ENCODE data around the gene POMP. TPM values are rescaled to one million over a fixed set of nuclear protein-coding genes. Genes with fewer than 3 reads are reported as not detected.

Gene POMP, protein sequence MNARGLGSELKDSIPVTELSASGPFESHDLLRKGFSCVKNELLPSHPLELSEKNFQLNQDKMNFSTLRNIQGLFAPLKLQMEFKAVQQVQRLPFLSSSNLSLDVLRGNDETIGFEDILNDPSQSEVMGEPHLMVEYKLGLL
- total RNA-seq (2014; rRNA removed; shearing (Covaris generic)) (46.6 and 46.7 TPM in 2 replicates), total RNA-seq (2022) (61.9 and 79.0 TPM in 2 replicates), Bru-seq, nascent RNA (percentile 93 among the genes with signal in this experiment), BruChase-seq, experiment 1, labeled RNA remaining after a 6-hour chase (percentile 87 among the genes with signal in this experiment), BruChase-seq, experiment 2, labeled RNA remaining after a 2-hour chase (percentile 77 among the genes with signal in this experiment)
- long read RNA-seq, transcript POMP-201 (6 exons, 1,330 nt), result major isoform, 356 of 795 reads
- long read RNA-seq, partial matches to known transcripts, result 435 of 795 reads
- long read RNA-seq, other reads (novel, unspliced or antisense), result 4 of 795 reads

DNA sequence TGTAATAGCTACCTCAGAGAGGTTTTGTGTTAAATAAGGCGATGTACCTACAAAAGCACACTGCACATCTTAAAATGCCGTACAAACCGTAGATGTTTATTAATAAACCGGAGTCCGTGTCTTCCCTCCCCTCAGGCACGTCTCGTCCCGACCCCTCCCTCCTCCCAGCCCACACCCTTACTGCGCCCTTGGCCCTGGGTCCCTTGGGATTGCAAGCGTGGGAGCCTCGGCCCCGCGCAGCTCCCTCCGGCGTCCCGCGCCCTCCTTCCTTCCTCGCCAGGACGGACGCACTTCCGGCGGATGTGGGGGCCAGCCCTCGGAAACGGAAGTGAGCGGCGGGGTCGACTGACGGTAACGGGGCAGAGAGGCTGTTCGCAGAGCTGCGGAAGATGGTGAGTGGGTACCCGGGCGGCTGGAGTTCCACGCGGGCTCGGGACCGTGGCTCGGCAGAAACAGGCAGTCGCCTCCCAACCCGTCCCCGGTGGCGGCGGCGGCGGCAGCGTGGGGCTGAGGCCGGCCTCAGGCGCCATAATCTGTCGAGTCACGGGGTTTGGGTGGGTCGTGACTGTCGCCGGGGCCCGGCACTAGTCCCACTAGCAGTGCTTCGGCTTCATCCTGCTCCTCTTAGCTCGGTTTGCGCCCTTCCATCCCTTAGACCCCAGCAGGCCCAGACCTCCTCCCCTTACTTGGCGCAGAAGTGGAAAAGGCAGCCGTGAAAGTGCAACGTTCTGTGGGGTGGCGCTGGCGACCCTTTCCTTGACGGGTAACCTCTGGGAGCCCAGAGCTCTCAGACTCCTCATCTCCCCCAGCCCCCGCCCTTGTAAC lies at the start of gene POMP:
Gene POMP, plus strand, starts transcription at position 335 of the 825 bp plus-strand sequence. Its CDS starts 55 bp downstream, at position 390.
- peak within 1 kb of the TSS; percentile 86 for H3K4me2 ChIP-seq (ENCODE audit: low read length)
- TF ChIP-seq EZH2phosphoT487 (IDR thresholded peaks at IDR 0.05; ENCODE audit: borderline replicate concordance, low read depth, low read length), result no peak
- TF ChIP-seq, protein P1, sequence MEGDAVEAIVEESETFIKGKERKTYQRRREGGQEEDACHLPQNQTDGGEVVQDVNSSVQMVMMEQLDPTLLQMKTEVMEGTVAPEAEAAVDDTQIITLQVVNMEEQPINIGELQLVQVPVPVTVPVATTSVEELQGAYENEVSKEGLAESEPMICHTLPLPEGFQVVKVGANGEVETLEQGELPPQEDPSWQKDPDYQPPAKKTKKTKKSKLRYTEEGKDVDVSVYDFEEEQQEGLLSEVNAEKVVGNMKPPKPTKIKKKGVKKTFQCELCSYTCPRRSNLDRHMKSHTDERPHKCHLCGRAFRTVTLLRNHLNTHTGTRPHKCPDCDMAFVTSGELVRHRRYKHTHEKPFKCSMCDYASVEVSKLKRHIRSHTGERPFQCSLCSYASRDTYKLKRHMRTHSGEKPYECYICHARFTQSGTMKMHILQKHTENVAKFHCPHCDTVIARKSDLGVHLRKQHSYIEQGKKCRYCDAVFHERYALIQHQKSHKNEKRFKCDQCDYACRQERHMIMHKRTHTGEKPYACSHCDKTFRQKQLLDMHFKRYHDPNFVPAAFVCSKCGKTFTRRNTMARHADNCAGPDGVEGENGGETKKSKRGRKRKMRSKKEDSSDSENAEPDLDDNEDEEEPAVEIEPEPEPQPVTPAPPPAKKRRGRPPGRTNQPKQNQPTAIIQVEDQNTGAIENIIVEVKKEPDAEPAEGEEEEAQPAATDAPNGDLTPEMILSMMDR (conservative IDR thresholded peaks at IDR 0.05; ENCODE audit: low read length), result peak; percentile 43; the same call in 1 of the 2 replicates
- CTCF ChIA-PET (ENCODE audit: unreplicated experiment), result no interaction called here
- BruUV-seq (replicated peaks), result no TSS peak
- intact Hi-C loops (cut with micrococcal nuclease; ENCODE audit: unreplicated experiment), result loop anchor here (1.0 kb wide), 1 partner anchor 520 kb away; no protein-coding TSS in a partner anchor
- no peaks in the 10 kb centered on the region for H3K9me2 ChIP-seq (ENCODE audit: insufficient read depth, low read length)
- peaks cover 39% of the 10 kb centered on the region for H3K36me3 ChIP-seq (ENCODE audit: insufficient read depth, low read length)
- peak within 1 kb of the TSS; percentile 83 for H3K4me3 ChIP-seq (ENCODE audit: low read depth, low read length, poor library complexity, severe bottlenecking)
- peaks cover 21% of the 10 kb centered on the region for H4K20me1 ChIP-seq (ENCODE audit: insufficient read depth, low read length)
- H3K9me3 ChIP-seq (ENCODE audit: low read length), result no peaks in the 10 kb centered on the region
- POLR2A ChIA-PET, result interaction anchor here (0.7 to 6.2 kb wide), 6 partner anchors 13 to 341 kb away, joined by 3 to 52 read pairs (median 3); no protein-coding TSS in a partner anchor
- peak within 1 kb of the TSS; percentile 68 for H3K27ac ChIP-seq (ENCODE audit: low read depth, low read length, poor library complexity, severe bottlenecking)
- H3K4me1 ChIP-seq (ENCODE audit: insufficient read depth, low read length, poor library complexity, severe bottlenecking), result peaks cover 22% of the 10 kb centered on the region
- peaks cover 50% of the 10 kb centered on the region for H3K79me2 ChIP-seq (ENCODE audit: insufficient read depth, low read depth, low read length)
- peak within 1 kb of the TSS; percentile 91 for H2AFZ ChIP-seq (ENCODE audit: low read length)
- DNase-seq (ENCODE audit: low spot score), result peak; percentile 93

DNA sequence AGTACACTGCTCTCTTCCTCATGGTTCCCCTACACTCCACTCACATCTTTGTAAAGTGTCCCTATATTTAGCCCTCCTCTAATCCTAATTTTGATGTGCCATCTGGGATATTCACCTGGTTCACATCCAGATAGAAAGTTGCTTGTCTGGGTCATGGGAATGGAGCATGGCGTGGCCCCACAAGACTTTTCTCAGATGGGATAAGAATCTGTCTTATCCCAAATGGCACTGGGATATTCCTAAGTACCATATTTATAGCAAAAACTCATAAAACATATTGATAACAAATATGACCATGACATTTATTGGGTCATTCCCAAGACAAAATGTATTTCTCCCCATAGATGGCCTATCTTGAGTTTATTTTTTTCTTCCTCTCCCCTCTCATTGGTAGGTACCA lies 49.5 kb upstream of the POMP start:
- no peaks in the 10 kb centered on the region for H3K9me3 ChIP-seq (ENCODE audit: low read length)
- intact Hi-C loops (cut with micrococcal nuclease; ENCODE audit: unreplicated experiment), result no loop called here
- H3K4me2 ChIP-seq (ENCODE audit: low read length), result no peak overlapping the region
- no peaks in the 10 kb centered on the region for H3K4me1 ChIP-seq (ENCODE audit: insufficient read depth, low read length, poor library complexity, severe bottlenecking)
- no peak overlapping the region for H2AFZ ChIP-seq (ENCODE audit: low read length)
- ChIA-PET POLR2A (no interaction called here), CTCF (ENCODE audit: unreplicated experiment) (no interaction called here)
- no peaks in the 10 kb centered on the region for H4K20me1 ChIP-seq (ENCODE audit: insufficient read depth, low read length)
- no TSS peak for BruUV-seq (replicated peaks)
- no peak overlapping the region for H3K4me3 ChIP-seq (ENCODE audit: low read depth, low read length, poor library complexity, severe bottlenecking)
- no peaks in the 10 kb centered on the region for H3K36me3 ChIP-seq (ENCODE audit: insufficient read depth, low read length)
- H3K9me2 ChIP-seq (ENCODE audit: insufficient read depth, low read length), result no peaks in the 10 kb centered on the region
- no peak for DNase-seq (ENCODE audit: low spot score)
- no peak for TF ChIP-seq EZH2phosphoT487 (IDR thresholded peaks at IDR 0.05; ENCODE audit: borderline replicate concordance, low read depth, low read length)
- TF ChIP-seq, protein P1 (conservative IDR thresholded peaks at IDR 0.05; ENCODE audit: low read length), result no peak
- H3K79me2 ChIP-seq (ENCODE audit: insufficient read depth, low read depth, low read length), result no peaks in the 10 kb centered on the region
- no peak overlapping the region for H3K27ac ChIP-seq (ENCODE audit: low read depth, low read length, poor library complexity, severe bottlenecking)
